ENCODE data around the gene PLCH1. TPM values are rescaled to one million over a fixed set of nuclear protein-coding genes. Genes with fewer than 3 reads are reported as not detected.

PLCH1 gene
- total RNA-seq, 1 donor: 0.36 TPM

DNA sequence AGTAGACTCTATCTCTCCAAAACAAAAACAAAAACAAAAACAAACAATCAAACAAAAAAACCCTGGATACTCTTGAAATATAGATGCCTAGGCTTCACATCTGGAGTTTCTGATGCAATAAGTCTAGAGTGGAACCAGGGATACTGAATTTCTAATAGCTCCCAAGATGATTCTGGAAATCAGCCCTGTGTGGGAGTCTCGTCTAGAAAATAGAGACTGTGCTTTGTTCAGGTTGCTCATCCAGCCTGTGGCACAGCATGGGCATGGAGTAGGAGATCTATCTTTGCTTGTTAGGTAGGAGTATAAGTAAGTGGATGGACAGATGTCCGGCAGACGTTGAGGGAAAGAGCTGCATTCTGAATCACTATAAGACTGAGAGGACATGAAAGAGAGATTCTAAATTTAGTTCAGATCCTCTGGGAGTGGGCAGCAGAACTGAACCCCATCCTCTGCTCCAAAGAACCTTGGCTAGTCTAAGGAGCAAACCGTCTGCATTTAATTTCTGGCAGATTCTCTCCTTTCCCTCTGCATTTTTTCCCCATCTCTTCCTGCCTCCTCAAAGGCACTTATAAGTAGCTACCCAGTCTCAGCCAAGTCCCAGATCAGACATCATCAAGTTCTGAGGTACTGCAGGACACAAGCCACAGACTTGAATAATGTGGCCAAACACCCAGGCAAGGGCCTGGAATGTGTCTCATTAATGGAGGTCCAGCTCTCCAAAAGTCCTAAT lies 358.8 kb downstream of the PLCH1 start:
- no peaks in the 10 kb centered on the region for H4K20me1 ChIP-seq (ENCODE audit: insufficient read depth, low read length)
- H2AFZ ChIP-seq (ENCODE audit: low read length): no peak overlapping the region
- H3K9me3 ChIP-seq (ENCODE audit: low read depth, low read length): no peaks in the 10 kb centered on the region
- no peak overlapping the region for H3K4me2 ChIP-seq (ENCODE audit: insufficient read depth, low read length)
- H3K27me3 ChIP-seq (ENCODE audit: insufficient read depth, low read length): no peaks in the 10 kb centered on the region
- TF ChIP-seq CTCF (IDR thresholded peaks at IDR 0.05; ENCODE audit: extremely low read depth, low read depth, low read length): no peak
- H3K27ac ChIP-seq (ENCODE audit: low read depth, low read length): no peak overlapping the region
- H3K4me3 ChIP-seq (ENCODE audit: insufficient read depth, low read length): no peak overlapping the region
- no peak for DNase-seq (ENCODE audit: insufficient read length, low spot score, missing footprints)
- H3K36me3 ChIP-seq (ENCODE audit: insufficient read depth, low read length): no peaks in the 10 kb centered on the region
- H3K4me1 ChIP-seq (ENCODE audit: insufficient read depth, low read length): peaks cover 3% of the 10 kb centered on the region
- H3K79me2 ChIP-seq (ENCODE audit: insufficient read depth, low read length): no peaks in the 10 kb centered on the region

- peak; percentile 70 for DNase-seq (ENCODE audit: insufficient read length, low spot score, missing footprints)
- Histone ChIP-seq H3K79me2 (ENCODE audit: insufficient read depth, low read length) (no peaks in the 10 kb centered on the region), H3K27ac (ENCODE audit: low read depth, low read length) (no peak overlapping the region), H4K20me1 (ENCODE audit: insufficient read depth, low read length) (no peaks in the 10 kb centered on the region), H3K4me3 (ENCODE audit: insufficient read depth, low read length) (no peak overlapping the region), H2AFZ (ENCODE audit: low read length) (no peak overlapping the region), H3K27me3 (ENCODE audit: insufficient read depth, low read length) (no peaks in the 10 kb centered on the region), H3K9me3 (ENCODE audit: low read depth, low read length) (no peaks in the 10 kb centered on the region), H3K36me3 (ENCODE audit: insufficient read depth, low read length) (no peaks in the 10 kb centered on the region), H3K4me1 (ENCODE audit: insufficient read depth, low read length) (no peaks in the 10 kb centered on the region), H3K4me2 (ENCODE audit: insufficient read depth, low read length) (no peak overlapping the region)
- TF ChIP-seq CTCF (IDR thresholded peaks at IDR 0.05; ENCODE audit: extremely low read depth, low read depth, low read length): peak; percentile 94
These were observed 362.4 kb downstream of the PLCH1 start for GRCh38 chr3:155382396-155383042.

DNA sequence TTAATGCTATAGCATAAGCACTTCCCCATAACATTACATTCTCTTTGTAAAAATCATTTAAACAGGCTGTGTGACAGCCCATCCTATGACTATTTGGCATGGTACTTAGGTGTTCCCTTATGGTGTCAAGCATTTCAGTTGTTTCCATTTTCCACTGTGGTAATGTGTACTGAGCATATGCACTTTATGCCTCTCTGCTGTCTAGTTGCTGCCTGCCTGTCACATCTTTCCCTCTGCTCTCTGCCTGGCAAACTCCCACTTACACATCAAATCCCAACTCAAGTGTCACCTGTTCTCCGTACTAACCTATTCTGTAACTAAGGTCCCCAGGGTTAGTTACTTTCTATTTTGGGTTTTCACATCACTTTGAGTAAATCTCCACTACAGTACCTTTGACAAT lies 367.0 kb downstream of the PLCH1 start:
- no peak for DNase-seq (ENCODE audit: insufficient read length, low spot score, missing footprints)
- no peak overlapping the region for H3K27ac ChIP-seq (ENCODE audit: low read depth, low read length)
- H3K36me3 ChIP-seq (ENCODE audit: insufficient read depth, low read length): no peaks in the 10 kb centered on the region
- H3K4me3 ChIP-seq (ENCODE audit: insufficient read depth, low read length): no peak overlapping the region
- H3K4me2 ChIP-seq (ENCODE audit: insufficient read depth, low read length): no peak overlapping the region
- H3K79me2 ChIP-seq (ENCODE audit: insufficient read depth, low read length): no peaks in the 10 kb centered on the region
- no peaks in the 10 kb centered on the region for H3K9me3 ChIP-seq (ENCODE audit: low read depth, low read length)
- no peaks in the 10 kb centered on the region for H4K20me1 ChIP-seq (ENCODE audit: insufficient read depth, low read length)
- no peaks in the 10 kb centered on the region for H3K27me3 ChIP-seq (ENCODE audit: insufficient read depth, low read length)
- TF ChIP-seq CTCF (IDR thresholded peaks at IDR 0.05; ENCODE audit: extremely low read depth, low read depth, low read length): no peak
- H2AFZ ChIP-seq (ENCODE audit: low read length): no peak overlapping the region
- no peaks in the 10 kb centered on the region for H3K4me1 ChIP-seq (ENCODE audit: insufficient read depth, low read length)

DNA sequence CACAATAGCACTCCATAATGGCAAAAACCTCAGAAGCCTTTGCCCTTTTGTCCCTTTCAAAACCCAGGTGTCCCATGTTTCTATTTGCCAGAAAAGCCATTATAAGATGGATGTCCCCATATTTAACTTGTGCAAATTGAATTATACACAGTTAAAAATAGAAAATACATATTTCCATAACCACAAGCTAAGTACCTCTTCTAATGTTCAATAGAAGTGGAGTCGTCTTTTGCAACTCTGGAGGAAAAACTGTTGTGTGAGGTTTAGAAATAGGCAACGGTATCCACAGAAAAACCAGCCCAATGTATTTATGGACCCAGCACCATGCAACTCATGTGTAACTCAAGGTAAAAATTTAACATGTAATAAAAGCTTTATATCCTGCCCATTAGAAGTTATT lies 367.8 kb downstream of the PLCH1 start:
- no peaks in the 10 kb centered on the region for H3K4me1 ChIP-seq (ENCODE audit: insufficient read depth, low read length)
- no peak overlapping the region for H3K4me3 ChIP-seq (ENCODE audit: insufficient read depth, low read length)
- H3K9me3 ChIP-seq (ENCODE audit: low read depth, low read length): no peaks in the 10 kb centered on the region
- H3K27me3 ChIP-seq (ENCODE audit: insufficient read depth, low read length): no peaks in the 10 kb centered on the region
- TF ChIP-seq CTCF (IDR thresholded peaks at IDR 0.05; ENCODE audit: extremely low read depth, low read depth, low read length): no peak
- H3K36me3 ChIP-seq (ENCODE audit: insufficient read depth, low read length): no peaks in the 10 kb centered on the region
- DNase-seq (ENCODE audit: insufficient read length, low spot score, missing footprints): no peak
- H2AFZ ChIP-seq (ENCODE audit: low read length): no peak overlapping the region
- no peak overlapping the region for H3K4me2 ChIP-seq (ENCODE audit: insufficient read depth, low read length)
- H4K20me1 ChIP-seq (ENCODE audit: insufficient read depth, low read length): no peaks in the 10 kb centered on the region
- H3K79me2 ChIP-seq (ENCODE audit: insufficient read depth, low read length): no peaks in the 10 kb centered on the region
- no peak overlapping the region for H3K27ac ChIP-seq (ENCODE audit: low read depth, low read length)
